ENCODE results near the gene AOPEP. TPM values are rescaled to one million over a fixed set of nuclear protein-coding genes. Genes with fewer than 3 reads are reported as not detected.

The AOPEP gene
- total RNA-seq, 1 donor from 2014 or later = 92.3 TPM

- TF ChIP-seq CTCF (IDR thresholded peaks at IDR 0.05) = peak; percentile 93
- no peak for DNase-seq (ENCODE audit: low spot score)
- Mint-ChIP-seq H3K9me3 (ENCODE audit: low read depth) (no peaks in the 10 kb centered on the region), H3K36me3 (ENCODE audit: low read depth) (peaks cover 2% of the 10 kb centered on the region), H3K27ac (ENCODE audit: unreplicated experiment) (peak overlapping the region; percentile 5), H3K4me3 (ENCODE audit: unreplicated experiment) (no peak overlapping the region), H3K27me3 (ENCODE audit: low read depth) (no peaks in the 10 kb centered on the region), H3K4me1 (ENCODE audit: low read depth) (peaks cover 48% of the 10 kb centered on the region)
Observed at GRCh38 chr9:95131023-95131943, 404.8 kb downstream of the AOPEP start.

- H3K36me3 Mint-ChIP-seq (ENCODE audit: low read depth) = peaks cover 4% of the 10 kb centered on the region
- peaks cover 34% of the 10 kb centered on the region for H3K4me1 Mint-ChIP-seq (ENCODE audit: low read depth)
- no peak overlapping the region for H3K4me3 Mint-ChIP-seq (ENCODE audit: unreplicated experiment)
Observed at GRCh38 chr9:95132366-95133324, 406.1 kb downstream of the AOPEP start.

GRCh38 chr9:95133325-95133705 lies 406.8 kb downstream of the AOPEP start:
- no peak for TF ChIP-seq CTCF (IDR thresholded peaks at IDR 0.05)
- Mint-ChIP-seq H3K4me3 (ENCODE audit: unreplicated experiment) (no peak overlapping the region), H3K36me3 (ENCODE audit: low read depth) (peaks cover 6% of the 10 kb centered on the region), H3K9me3 (ENCODE audit: low read depth) (no peaks in the 10 kb centered on the region), H3K4me1 (ENCODE audit: low read depth) (peaks cover 29% of the 10 kb centered on the region), H3K27ac (ENCODE audit: unreplicated experiment) (no peak overlapping the region), H3K27me3 (ENCODE audit: low read depth) (no peaks in the 10 kb centered on the region)
- no peak for DNase-seq (ENCODE audit: low spot score)

More at GRCh38 chr9:95132366-95133324, 406.1 kb downstream of the AOPEP start:
- no peak for TF ChIP-seq CTCF (IDR thresholded peaks at IDR 0.05)
- Mint-ChIP-seq H3K9me3 (ENCODE audit: low read depth) (no peaks in the 10 kb centered on the region), H3K27me3 (ENCODE audit: low read depth) (no peaks in the 10 kb centered on the region), H3K27ac (ENCODE audit: unreplicated experiment) (no peak overlapping the region)
- no peak for DNase-seq (ENCODE audit: low spot score)

DNA sequence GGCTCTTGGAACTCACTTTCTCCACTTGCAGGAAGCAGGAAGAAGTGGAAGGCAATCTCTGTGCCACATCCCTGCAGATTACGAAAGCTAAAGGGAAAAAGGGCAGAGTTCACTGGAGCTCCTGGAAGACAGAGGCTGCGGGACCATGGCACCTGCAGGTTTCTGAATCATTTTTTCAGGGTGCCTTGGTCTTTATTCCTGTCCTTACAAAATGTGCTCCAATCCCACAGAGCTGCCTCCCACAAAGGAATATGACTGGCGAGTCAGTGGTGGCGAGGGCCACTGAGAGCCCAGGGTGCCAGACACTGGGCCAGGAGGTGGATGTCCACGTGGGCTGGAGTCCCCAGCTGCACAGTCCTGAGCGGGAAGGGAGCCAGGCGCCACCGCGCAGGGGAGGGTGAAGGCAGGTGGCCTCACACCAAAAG lies 408.0 kb downstream of the AOPEP start:
- Mint-ChIP-seq H3K4me1 (ENCODE audit: low read depth) (peaks cover 24% of the 10 kb centered on the region), H3K4me3 (ENCODE audit: unreplicated experiment) (no peak overlapping the region), H3K27me3 (ENCODE audit: low read depth) (no peaks in the 10 kb centered on the region), H3K36me3 (ENCODE audit: low read depth) (peaks cover 6% of the 10 kb centered on the region), H3K27ac (ENCODE audit: unreplicated experiment) (no peak overlapping the region), H3K9me3 (ENCODE audit: low read depth) (no peaks in the 10 kb centered on the region)
- no peak for TF ChIP-seq CTCF (IDR thresholded peaks at IDR 0.05)
- no peak for DNase-seq (ENCODE audit: low spot score)

- no peak for TF ChIP-seq CTCF (IDR thresholded peaks at IDR 0.05)
- H3K4me1 Mint-ChIP-seq (ENCODE audit: low read depth) = peaks cover 11% of the 10 kb centered on the region
Observed at GRCh38 chr9:95135756-95136155, 409.3 kb downstream of the AOPEP start.

More at GRCh38 chr9:95135756-95136155, 409.3 kb downstream of the AOPEP start:
- Mint-ChIP-seq H3K27ac (ENCODE audit: unreplicated experiment) (no peak overlapping the region), H3K9me3 (ENCODE audit: low read depth) (no peaks in the 10 kb centered on the region), H3K27me3 (ENCODE audit: low read depth) (no peaks in the 10 kb centered on the region), H3K4me3 (ENCODE audit: unreplicated experiment) (no peak overlapping the region), H3K36me3 (ENCODE audit: low read depth) (peaks cover 6% of the 10 kb centered on the region)
- DNase-seq (ENCODE audit: low spot score) = no peak
